ENCODE measurements around the gene CNOT3.

Gene CNOT3

DNA sequence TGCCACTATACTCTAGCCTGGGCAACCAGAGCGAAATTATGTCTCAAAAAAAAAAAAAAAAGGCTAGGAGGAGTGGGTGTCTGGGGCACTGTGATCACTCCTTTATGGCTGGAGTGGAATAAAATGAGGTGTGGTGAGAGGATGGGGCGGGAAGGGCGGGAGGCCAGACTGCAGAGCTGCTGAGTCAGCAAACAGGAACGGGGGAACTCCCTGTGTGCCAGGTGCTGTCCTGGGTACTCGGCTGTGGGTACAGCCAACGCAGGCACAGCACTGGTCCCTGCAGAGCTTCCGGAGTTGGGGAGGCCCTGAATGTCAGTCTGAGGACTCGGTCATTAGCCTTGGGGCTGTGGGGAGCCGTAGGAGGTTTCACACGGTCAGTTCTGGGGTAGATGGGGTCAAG lies 16.3 kb upstream of the CNOT3 start:
- DNase-seq, result no peak

GRCh38 chr19:54123682-54124081 lies 13.9 kb upstream of the CNOT3 start:
- no peak for DNase-seq

- DNase-seq, result no peak
These were observed 13.2 kb upstream of the CNOT3 start for GRCh38 chr19:54124393-54124792.

DNA sequence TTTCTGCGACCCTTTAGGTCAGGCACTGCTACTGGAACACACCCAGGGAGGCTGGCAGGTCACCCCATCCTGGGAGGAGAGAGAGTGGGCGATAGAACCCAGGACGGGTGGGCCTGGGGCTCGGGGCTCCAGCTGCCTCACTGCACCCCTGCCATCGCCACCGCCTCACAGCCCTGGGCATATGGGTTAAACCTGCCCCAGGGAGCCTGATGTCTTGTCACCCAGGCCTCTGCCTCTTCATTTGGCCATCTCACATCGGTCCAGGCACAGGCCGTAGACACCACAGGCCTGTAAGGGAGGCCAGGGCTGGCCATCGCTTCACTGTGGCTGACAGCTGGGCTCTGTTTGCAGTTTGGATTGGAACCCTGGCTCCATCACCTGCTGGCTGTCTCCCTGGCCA lies 11.8 kb upstream of the CNOT3 start:
- DNase-seq, result no peak

- DNase-seq, result no peak
These were observed 9.7 kb upstream of the CNOT3 start for GRCh38 chr19:54127688-54128440.

DNA sequence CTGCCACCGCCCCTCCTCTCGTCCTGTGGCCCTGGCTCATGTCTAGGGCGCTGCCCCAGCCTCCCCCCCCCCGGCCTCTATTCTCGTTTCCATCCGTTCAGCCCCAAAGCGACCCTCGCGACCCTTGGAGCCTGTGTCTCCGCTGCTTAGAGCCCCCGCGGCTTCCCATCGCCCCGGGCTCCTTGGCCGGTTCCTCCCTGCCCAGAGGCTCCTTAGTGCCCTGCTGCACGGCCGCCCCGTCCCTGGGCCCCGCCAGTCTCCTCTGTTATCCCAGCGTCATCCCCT lies 9.2 kb upstream of the CNOT3 start:
- no peak for DNase-seq

- no peak for DNase-seq
These were observed 8.6 kb upstream of the CNOT3 start for GRCh38 chr19:54128796-54129616.

- DNase-seq, result no peak
These were observed 8.0 kb upstream of the CNOT3 start for GRCh38 chr19:54129617-54129996.

DNA sequence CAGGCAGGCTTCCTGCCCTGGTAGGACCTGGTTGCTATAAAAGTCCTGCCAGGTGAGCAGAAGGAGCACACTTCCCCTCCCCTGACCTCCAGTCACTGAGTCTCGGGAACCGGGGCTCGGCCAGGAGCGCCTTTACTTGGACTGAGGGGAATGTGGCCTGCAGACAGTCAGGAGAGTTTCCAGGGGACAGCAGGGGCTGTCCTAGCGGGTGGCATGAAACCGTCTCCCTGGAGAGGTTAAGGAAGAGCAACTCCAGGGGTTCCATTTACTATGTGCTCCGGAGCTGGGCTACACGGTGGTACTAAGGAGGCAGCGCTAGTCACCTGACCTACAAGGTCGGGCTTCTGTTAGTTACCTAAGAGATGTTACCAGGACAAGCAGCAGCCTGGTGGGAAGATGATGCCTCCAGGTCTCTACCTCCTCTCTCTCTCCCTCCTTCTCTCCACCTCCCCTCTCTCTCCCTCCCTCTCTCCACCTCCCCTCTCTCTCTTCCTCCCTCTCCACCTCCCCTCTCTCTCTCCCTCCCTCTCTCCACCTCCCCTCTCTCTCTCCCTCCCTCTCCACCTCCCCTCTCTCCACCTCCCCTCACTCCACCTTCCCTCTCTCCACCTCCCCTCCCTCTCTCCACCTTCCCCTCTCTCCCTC lies 4.1 kb upstream of the CNOT3 start:
- peak; percentile 32 for DNase-seq

- no peak for DNase-seq
These were observed 3.5 kb upstream of the CNOT3 start for GRCh38 chr19:54133957-54134590.

- DNase-seq, result no peak
These were observed 1.3 kb upstream of the CNOT3 start for GRCh38 chr19:54136086-54136863.

DNA sequence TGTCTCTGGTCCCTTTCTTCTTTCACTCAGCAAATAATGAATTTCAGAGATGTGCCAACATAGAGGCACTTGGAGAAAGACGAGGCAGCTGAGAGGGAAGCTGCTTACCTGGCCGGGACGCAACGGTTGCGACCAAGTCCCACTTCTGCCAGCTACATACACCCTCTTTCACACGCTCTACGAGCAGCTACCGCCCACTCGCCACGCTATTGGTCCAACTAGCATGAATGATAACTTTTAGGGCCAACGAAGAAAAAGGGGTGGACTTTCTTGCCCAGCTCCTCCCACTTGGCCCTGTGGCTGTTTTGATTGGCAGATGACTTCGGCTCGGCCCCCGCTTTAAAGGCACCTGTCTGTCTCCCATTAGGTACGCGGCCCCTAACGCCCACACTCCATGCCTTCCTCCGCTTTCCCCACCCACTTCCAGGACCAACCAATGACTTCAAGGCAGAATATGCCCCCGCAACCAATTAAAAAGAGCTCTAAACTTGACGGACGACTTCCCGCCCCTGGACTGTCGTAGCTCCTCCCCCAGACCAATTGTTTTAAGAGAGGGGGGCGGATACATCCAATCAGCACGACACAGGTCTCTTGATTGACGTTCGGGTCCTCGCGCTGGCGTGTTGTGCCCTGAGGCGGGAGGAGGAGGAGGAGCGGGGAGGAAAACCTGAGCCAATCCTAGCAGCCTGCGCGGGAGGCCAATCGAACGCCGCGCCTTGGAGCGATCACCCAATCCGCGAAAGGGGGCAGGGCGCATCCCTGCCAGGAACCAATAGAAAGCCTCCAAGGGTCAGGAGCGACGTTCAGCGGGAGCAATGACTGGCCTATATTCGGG lies 481 bp upstream of the CNOT3 start:
- peak; percentile 100 for DNase-seq

DNA sequence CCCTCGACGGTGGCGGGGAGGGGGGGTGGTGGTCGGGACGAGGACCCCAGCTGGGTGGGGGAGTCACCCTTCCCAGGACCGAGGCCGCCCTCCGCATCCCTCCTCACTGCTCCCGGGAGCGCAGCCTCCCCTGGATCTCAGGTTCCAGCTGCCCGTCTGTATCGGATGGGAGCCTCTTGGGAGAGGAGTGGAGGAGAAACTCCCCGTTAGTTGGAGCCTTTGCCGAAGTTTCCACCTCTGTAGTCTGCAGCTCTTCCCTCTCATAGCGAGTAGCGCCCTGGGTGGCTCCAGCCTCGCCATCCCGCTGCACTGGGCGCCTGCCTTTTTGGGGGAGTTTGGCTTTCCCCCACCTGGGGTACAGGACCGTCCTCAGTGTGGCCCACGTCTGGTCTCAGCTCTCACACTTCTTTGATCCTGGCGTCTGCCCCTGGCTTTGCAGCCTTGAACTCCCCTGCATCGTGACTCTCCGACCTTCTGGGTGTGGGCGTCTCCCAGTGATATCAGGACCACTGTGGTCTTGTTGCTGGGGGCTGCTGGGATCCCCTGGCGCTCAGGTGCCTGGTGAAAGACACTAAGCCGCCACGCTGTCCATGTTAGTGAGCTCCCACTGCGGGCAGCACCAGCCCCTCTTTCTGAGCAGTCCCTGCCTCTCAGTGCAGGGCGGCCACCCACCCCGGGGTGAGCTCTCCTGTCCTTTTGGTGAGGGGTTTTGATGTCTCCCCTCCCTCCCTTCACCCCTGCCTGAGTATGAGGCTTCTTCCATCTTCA lies 1.1 kb downstream of the CNOT3 start:
- DNase-seq, result no peak

DNA sequence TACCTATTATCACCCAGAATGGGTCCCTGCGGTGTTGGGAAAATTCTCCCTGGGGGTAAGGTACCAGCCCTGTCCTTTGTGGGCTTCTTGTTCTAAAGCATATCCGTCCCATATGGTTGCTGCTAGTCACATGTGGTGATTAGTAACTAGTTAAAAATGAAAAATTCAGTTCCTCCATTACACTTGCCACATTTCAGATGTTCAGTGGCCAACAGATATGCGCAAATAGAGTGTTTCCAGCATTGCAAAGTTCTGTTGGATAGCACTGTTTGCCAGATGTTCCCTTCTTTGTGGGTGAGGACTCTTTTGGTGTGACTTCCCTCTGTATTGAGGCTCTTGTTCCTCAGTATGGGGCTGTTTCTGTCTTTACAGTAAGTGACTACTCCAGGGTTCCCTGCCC lies 3.8 kb downstream of the CNOT3 start:
- no peak for DNase-seq

- no peak for DNase-seq
These were observed 4.7 kb downstream of the CNOT3 start for GRCh38 chr19:54142166-54142780.

- no peak for DNase-seq
These were observed 8.1 kb downstream of the CNOT3 start for GRCh38 chr19:54145541-54146158.

DNA sequence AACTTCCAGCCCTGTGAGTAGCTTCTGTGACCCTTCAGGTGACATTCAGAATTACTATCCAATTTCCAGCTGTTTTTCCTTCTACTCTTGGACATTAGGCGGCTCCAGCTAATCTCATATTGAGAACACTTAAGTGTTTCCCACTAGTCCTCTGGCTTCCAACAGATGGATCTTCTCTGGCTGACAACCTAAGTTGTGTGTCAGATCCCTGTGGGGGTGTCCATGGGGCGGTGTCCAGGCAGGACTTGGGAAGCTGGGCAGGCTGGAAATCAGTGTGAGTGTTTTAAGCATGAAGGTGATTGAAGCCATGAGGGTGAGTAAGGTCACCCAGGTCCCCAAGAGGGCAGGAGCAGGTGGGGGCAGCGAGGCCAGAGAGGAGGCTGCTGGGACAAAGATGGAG lies 10.1 kb downstream of the CNOT3 start:
- no peak for DNase-seq

GRCh38 chr19:54148158-54148557 lies 10.6 kb downstream of the CNOT3 start:
- no peak for DNase-seq

DNA sequence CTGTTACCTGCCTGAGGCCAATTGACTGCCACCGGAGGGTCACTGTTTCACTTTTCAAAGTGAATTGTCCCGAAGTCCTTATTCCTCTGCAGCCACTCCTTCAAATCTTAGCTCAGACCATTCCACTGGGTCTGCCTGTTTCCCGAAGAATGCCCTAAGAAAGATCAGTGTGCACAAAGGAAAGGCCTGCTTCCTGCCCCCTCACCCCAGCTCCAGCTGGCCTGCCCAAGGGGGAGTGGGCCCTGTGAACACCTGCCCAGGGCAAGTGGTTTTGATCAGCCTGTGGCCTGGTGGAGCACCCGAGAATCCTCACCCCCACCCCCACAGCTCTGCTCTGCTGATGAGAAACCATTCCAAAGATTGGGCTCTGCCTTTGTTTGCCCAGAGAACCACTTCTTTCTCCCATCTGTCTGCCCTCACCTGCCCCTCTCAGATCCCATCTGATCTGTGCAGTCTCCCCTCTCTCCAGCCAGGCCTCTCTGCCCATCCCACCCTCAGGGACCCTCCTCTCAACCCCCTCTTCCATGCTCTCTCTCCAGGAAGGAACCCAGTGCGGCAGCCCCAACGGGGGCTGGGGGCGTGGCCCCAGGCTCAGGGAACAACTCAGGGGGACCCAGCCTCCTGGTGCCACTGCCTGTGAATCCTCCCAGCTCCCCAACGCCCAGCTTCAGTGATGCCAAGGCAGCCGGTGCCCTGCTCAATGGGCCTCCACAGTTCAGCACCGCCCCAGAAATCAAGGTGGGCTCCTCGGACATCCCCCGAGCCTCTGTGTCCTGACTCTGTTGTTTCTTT lies 11.7 kb downstream of the CNOT3 start:
- no peak for DNase-seq

All from fibroblast of skin of back (primary cell).